CD14-positive monocyte (primary cell): ENCODE measurements around the gene TMEM91. TPM values are rescaled to one million over a fixed set of nuclear protein-coding genes. Genes with fewer than 3 reads are reported as not detected.

Experiments
- DNase-seq, 3 donors: peaks; one replicate each; pipeline ENCODE4 v3.0.0-alpha.2; 2011 to 2022
- H2AFZ ChIP-seq: 2 replicates; pipeline ENCODE4 v1.6.0; 2012; ENCODE audit warnings: mild to moderate bottlenecking, low read depth, low read length, inconsistent platforms; ENCODE audit not compliant: insufficient read depth, poor library complexity, severe bottlenecking
- H3K27ac ChIP-seq, 2 donors: 1 replicate in 1 of 2; 2 replicates in 1 of 2; pipeline ENCODE4 v1.5.1; 2012 to 2013; ENCODE audit warnings: low read length in 2 of 2, control low read depth in 1 of 2, inconsistent platforms in 1 of 2, low read depth in 1 of 2, mild to moderate bottlenecking in 1 of 2
- H3K27me3 ChIP-seq, 2 donors: one replicate each; pipeline versions ENCODE4 v1.6.0 to v1.6.1; 2011 to 2013; ENCODE audit warnings: low read length in 2 of 2; ENCODE audit not compliant: control insufficient read depth in 2 of 2, insufficient read depth in 2 of 2
- H3K36me3 ChIP-seq, 2 donors: replicated peaks in 1 of 2; 1 replicate in 1 of 2; 2 replicates in 1 of 2; pipeline versions ENCODE4 v1.5.1 to v1.6.1; 2012 to 2013; ENCODE audit warnings: low read length in 2 of 2, control low read depth in 1 of 2, inconsistent platforms in 1 of 2, mild to moderate bottlenecking in 1 of 2; ENCODE audit not compliant: insufficient read depth in 2 of 2, control insufficient read depth in 1 of 2
- H3K4me1 ChIP-seq, 2 donors: 1 replicate in 1 of 2; 2 replicates in 1 of 2; pipeline versions ENCODE4 v1.5.1 to v1.6.1; 2012 to 2013; ENCODE audit warnings: low read length in 2 of 2, control low read depth in 1 of 2, inconsistent platforms in 1 of 2, mild to moderate bottlenecking in 1 of 2, moderate library complexity in 1 of 2; ENCODE audit not compliant: insufficient read depth in 2 of 2, control insufficient read depth in 1 of 2
- H3K4me2 ChIP-seq: replicated peaks from 2 replicates; pipeline ENCODE3; 2012; ENCODE audit warnings: low read length, moderate library complexity, mild to moderate bottlenecking; ENCODE audit not compliant: poor library complexity, severe bottlenecking; ENCODE audit errors: extremely low read depth
- H3K4me3 ChIP-seq, 3 experiments: fragments of 200-600 bp in 1 of 3; sonication (generic) in 1 of 3; replicated peaks in 1 of 3; 1 replicate in 2 of 3; 2 replicates in 1 of 3; pipeline ENCODE4 v1.5.1; 2011 to 2013; ENCODE audit warnings: low read length in 3 of 3, mild to moderate bottlenecking in 3 of 3, control low read depth in 2 of 3, low read depth in 2 of 3, inconsistent platforms in 1 of 3, moderate library complexity in 1 of 3
- H3K79me2 ChIP-seq: 2 replicates; pipeline ENCODE4 v1.6.0; 2012; ENCODE audit warnings: mild to moderate bottlenecking, control low read depth, inconsistent platforms, low read length, moderate library complexity; ENCODE audit not compliant: insufficient read depth
- H3K9ac ChIP-seq: 2 replicates; pipeline ENCODE4 v1.6.0; 2017; ENCODE audit warnings: low read length, mild to moderate bottlenecking; ENCODE audit not compliant: insufficient read depth, poor library complexity, severe bottlenecking
- H3K9me3 ChIP-seq, 2 donors: replicated peaks in 1 of 2; 1 replicate in 1 of 2; 2 replicates in 1 of 2; pipeline versions ENCODE4 v1.5.1 to v1.6.1; 2012 to 2013; ENCODE audit warnings: low read length in 2 of 2, control low read depth in 1 of 2; ENCODE audit not compliant: control insufficient read depth in 1 of 2, insufficient read depth in 1 of 2
- H4K20me1 ChIP-seq: 2 replicates; pipeline ENCODE4 v1.6.0; 2012; ENCODE audit warnings: mild to moderate bottlenecking, low read length, control low read depth, moderate library complexity; ENCODE audit not compliant: insufficient read depth
- H3K27ac Mint-ChIP-seq, 7 donors: one replicate each; pipeline ENCODE4 v1.8.0; 2020; ENCODE audit warnings: mild to moderate bottlenecking in 7 of 7, mixed read lengths in 7 of 7, moderate library complexity in 6 of 7, inconsistent platforms in 2 of 7
- H3K27me3 Mint-ChIP-seq, 3 donors: one replicate each; pipeline ENCODE4 v1.8.0; 2021 to 2022; ENCODE audit warnings: low read depth in 3 of 3, mild to moderate bottlenecking in 3 of 3, mixed read lengths in 3 of 3, moderate library complexity in 3 of 3, inconsistent platforms in 1 of 3
- H3K36me3 Mint-ChIP-seq, 2 donors: one replicate each; pipeline ENCODE4 v1.8.0; 2020; ENCODE audit warnings: mixed read lengths in 2 of 2, inconsistent platforms in 1 of 2, mild to moderate bottlenecking in 1 of 2
- H3K4me1 Mint-ChIP-seq: one replicate; pipeline ENCODE4 v1.8.0; 2020; ENCODE audit warnings: mild to moderate bottlenecking, mixed read lengths
- H3K4me3 Mint-ChIP-seq, 2 donors: one replicate each; pipeline ENCODE4 v1.8.0; 2020; ENCODE audit warnings: mild to moderate bottlenecking in 2 of 2, mixed read lengths in 2 of 2, moderate library complexity in 1 of 2
- H3K9me3 Mint-ChIP-seq, 7 donors: one replicate each; pipeline ENCODE4 v1.8.0; 2020 to 2022; ENCODE audit warnings: mixed read lengths in 7 of 7, mild to moderate bottlenecking in 6 of 7, moderate library complexity in 6 of 7, inconsistent platforms in 2 of 7
- CTCF ChIP-seq: fragments of 200-600 bp; IDR thresholded peaks from one replicate; pipeline ENCODE4 v1.8.0; 2022; ENCODE audit warnings: antibody characterized with exemption, mild to moderate bottlenecking
- WGBS: methylation state at CpG from one replicate; pipeline ENCODE4 v1.1.5; 2013; ENCODE audit warnings: missing lambda C conversion rate; ENCODE audit not compliant: insufficient coverage; 5-methylcytosine and 5-hydroxymethylcytosine counted together
- intact Hi-C, 2 donors: fragments of 100-400 bp; cut with micrococcal nuclease; formaldehyde crosslinking; loops; one replicate each; pipeline versions ENCODE4 v1.15.0 to v1.15.1; 2023
- polyA plus RNA-seq, 3 donors: library from polyadenylated mRNA; depleted of rRNA in 1 of 3; unstranded in 2 of 3; stranded (reverse) in 1 of 3; fragments of 300-500 nt in 2 of 3; fragments of >200 nt in 1 of 3; fragmentation: Illumina TruSeq in 2 of 3; gene quantifications; 1 replicate in 2 of 3; 2 replicates in 1 of 3; pipeline ENCODE4 v1.2.3, GENCODE V29; 2012 to 2021

The TMEM91 gene
- polyA plus RNA-seq, 3 donors = 29.1 to 103 (median 34.9) TPM

GRCh38 chr19:41384351-41384750 lies 8.0 kb downstream of the TMEM91 start:
- DNase-seq = no peak
- peaks cover 14 to 22% of the 10 kb centered on the region in 2 donors for H3K4me1 ChIP-seq
- H4K20me1 ChIP-seq = no peaks in the 10 kb centered on the region
- Mint-ChIP-seq H3K27me3 (peaks cover 0 to 2% (median 0%) of the 10 kb centered on the region in 3 donors), H3K27ac (peak overlapping the region in 2 of 7 donors; percentile 75 to 76), H3K36me3 (peaks cover 52 to 76% of the 10 kb centered on the region in 2 donors), H3K4me1 (peaks cover 19% of the 10 kb centered on the region), H3K4me3 (no peak overlapping the region), H3K9me3 (no peaks in the 10 kb centered on the region)
- no peak overlapping the region for H3K4me3 ChIP-seq
- no CpG with 5 or more reads among the region's 5 CpGs for WGBS
- TF ChIP-seq CTCF = no peak
- H3K9ac ChIP-seq = no peak overlapping the region
- peaks cover 43 to 73% of the 10 kb centered on the region in 2 donors for H3K36me3 ChIP-seq
- no peaks in the 10 kb centered on the region for H3K79me2 ChIP-seq
- H2AFZ ChIP-seq = no peak overlapping the region
- H3K27ac ChIP-seq = no peak overlapping the region
- intact Hi-C loops = no loop called here
- no peak overlapping the region for H3K4me2 ChIP-seq
- no peaks in the 10 kb centered on the region for H3K27me3 ChIP-seq
- H3K9me3 ChIP-seq = no peaks in the 10 kb centered on the region

- no peak for DNase-seq
- intact Hi-C loops = no loop called here
- Mint-ChIP-seq H3K4me3 (no peak overlapping the region), H3K9me3 (no peaks in the 10 kb centered on the region), H3K36me3 (peaks cover 69 to 87% of the 10 kb centered on the region in 2 donors), H3K27me3 (peaks cover 0 to 3% (median 0%) of the 10 kb centered on the region in 3 donors), H3K27ac (no peak overlapping the region), H3K4me1 (peaks cover 7% of the 10 kb centered on the region)
- H4K20me1 ChIP-seq = no peaks in the 10 kb centered on the region
- H3K27me3 ChIP-seq = no peaks in the 10 kb centered on the region
- H3K36me3 ChIP-seq = peaks cover 61 to 93% of the 10 kb centered on the region in 2 donors
- H3K27ac ChIP-seq = peak overlapping the region in 1 of 2 donors; percentile 26
- peaks cover 0 to 5% of the 10 kb centered on the region in 2 donors for H3K4me1 ChIP-seq
- H3K9ac ChIP-seq = no peak overlapping the region
- TF ChIP-seq CTCF = no peak
- WGBS = 100% methylated on average over 1 of the region's 13 CpGs
- H3K4me2 ChIP-seq = no peak overlapping the region
- no peaks in the 10 kb centered on the region for H3K79me2 ChIP-seq
- H3K4me3 ChIP-seq = no peak overlapping the region
- H3K9me3 ChIP-seq = no peaks in the 10 kb centered on the region
- no peak overlapping the region for H2AFZ ChIP-seq
These were observed 10.1 kb downstream of the TMEM91 start for GRCh38 chr19:41386442-41386841.
